Vagina (tissue), 2 donors: ENCODE results near the gene UBXN7.

Source experiments
- POLR2A ChIP-seq, 2 donors: fragments of 450-650 bp; IDR thresholded peaks; one replicate each; pipeline ENCODE4 v1.6.1; 2017; ENCODE audit warnings: antibody characterized with exemption in 2 of 2, mild to moderate bottlenecking in 2 of 2, moderate library complexity in 2 of 2
- POLR2AphosphoS5 ChIP-seq, 2 donors: sonication (generic); formaldehyde crosslinking; IDR thresholded peaks; one replicate each; pipeline ENCODE4 v1.9.0; 2017; ENCODE audit warnings: antibody characterized with exemption in 2 of 2, mild to moderate bottlenecking in 2 of 2, low read depth in 1 of 2; ENCODE audit not compliant: insufficient read depth in 1 of 2
- TF ChIP-seq, protein P1 (sequence below), 3 experiments: fragments of 450-650 bp in 2 of 3; fragments of 200-600 bp in 1 of 3; sonication (generic) in 1 of 3; IDR thresholded peaks; one replicate each; pipeline ENCODE4 v1.5.1; 2017 to 2019; ENCODE audit warnings: antibody characterized with exemption in 3 of 3, mild to moderate bottlenecking in 2 of 3, moderate library complexity in 2 of 3

DNA sequence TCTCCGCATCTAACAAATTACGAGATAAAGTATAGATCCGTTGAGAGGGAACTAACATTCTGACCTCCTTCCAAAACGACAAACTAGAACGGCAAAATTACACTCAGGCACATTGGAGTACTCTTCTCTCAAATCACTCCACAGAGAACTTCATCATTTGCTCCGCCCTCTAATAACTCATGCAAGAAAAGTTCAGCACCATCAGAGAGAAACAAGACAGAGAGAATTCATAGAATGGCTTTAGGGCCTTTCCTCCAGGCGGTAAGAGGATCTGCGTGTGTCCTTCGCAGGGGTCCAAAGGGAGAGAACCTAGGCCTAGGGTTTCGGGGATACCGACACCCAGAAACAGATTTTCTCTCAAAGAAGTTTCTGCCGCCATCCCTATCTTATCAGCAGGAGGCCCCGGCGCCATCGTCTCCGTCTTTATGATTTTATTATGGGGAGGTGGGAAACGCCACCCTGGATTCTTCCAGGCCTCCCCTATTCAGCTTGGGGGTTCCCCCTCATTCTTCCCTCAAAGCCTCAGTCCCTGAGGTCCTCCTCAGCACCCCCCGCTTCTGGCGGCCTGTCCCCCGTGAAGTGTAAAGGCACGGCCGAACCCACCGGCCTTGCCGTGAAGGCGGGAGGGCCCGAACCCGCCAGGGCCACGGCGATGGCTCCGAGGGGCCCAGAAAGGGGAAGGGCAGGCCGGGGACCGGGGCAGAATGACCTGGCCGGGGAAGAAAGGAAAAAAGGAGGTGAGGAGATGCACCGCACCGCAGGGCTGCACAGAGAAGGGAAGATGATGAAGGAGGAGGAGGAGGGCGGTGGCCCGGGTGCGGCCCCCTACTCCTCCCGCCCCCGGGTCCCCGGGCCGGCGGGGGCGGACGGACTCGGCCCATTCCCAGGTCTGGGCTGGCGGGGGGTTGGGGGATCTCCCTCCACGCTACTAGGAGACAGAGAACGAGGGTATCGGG is 768 bp downstream of the UBXN7 start:
- TF ChIP-seq, protein P1, sequence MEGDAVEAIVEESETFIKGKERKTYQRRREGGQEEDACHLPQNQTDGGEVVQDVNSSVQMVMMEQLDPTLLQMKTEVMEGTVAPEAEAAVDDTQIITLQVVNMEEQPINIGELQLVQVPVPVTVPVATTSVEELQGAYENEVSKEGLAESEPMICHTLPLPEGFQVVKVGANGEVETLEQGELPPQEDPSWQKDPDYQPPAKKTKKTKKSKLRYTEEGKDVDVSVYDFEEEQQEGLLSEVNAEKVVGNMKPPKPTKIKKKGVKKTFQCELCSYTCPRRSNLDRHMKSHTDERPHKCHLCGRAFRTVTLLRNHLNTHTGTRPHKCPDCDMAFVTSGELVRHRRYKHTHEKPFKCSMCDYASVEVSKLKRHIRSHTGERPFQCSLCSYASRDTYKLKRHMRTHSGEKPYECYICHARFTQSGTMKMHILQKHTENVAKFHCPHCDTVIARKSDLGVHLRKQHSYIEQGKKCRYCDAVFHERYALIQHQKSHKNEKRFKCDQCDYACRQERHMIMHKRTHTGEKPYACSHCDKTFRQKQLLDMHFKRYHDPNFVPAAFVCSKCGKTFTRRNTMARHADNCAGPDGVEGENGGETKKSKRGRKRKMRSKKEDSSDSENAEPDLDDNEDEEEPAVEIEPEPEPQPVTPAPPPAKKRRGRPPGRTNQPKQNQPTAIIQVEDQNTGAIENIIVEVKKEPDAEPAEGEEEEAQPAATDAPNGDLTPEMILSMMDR (IDR thresholded peaks at IDR 0.05): no peak
- TF ChIP-seq POLR2A (IDR thresholded peaks at IDR 0.05) (peak in 1 of 2 donors; percentile 24), POLR2AphosphoS5 (IDR thresholded peaks at IDR 0.05; ENCODE audit: insufficient read depth in 1 of 2, low read depth in 1 of 2) (peak in 1 of 2 donors; percentile 49)
